Left colon (tissue), 2 donors: Measurements from ENCODE around the gene IQGAP2. TPM values are rescaled to one million over a fixed set of nuclear protein-coding genes. Genes with fewer than 3 reads are reported as not detected.
A peak's percentile ranks its signal among the peaks of the same experiment; 100 is the strongest.
"Not testable (repeated sequence)": the region's sequence is repeated elsewhere in the genome, so short reads cannot be mapped to it uniquely, and the experiment has no call there.

ENCODE experiments used
- ATAC-seq: fragments of 200-7000 bp; cut with Tn5 transposase; one replicate; pipeline ENCODE4 v1.9.1; 2020; ENCODE audit warnings: mild to moderate bottlenecking, moderate library complexity
- DNase-seq, 2 donors: peaks; one replicate each; pipeline ENCODE4 v3.0.0-alpha.2; 2020
- intact Hi-C, 2 donors: fragments of 100-400 bp; cut with DNase I in 1 of 2; cut with micrococcal nuclease in 1 of 2; formaldehyde crosslinking; loops; one replicate each; pipeline versions ENCODE4 v1.11.2 to v1.14.0; 2022; cut with DNase I, micrococcal nuclease
- total RNA-seq, 2 donors: library from RNA; stranded (reverse); fragmentation: NEBNext Ultra II Directional; extraction: Animal tissue kit (Norgen Biotek cat#: 25700); gene quantifications; one replicate each; pipeline ENCODE4 v1.2.1, GENCODE V29; 2021
- donor health status: DM: no; HTN: no; CAD: no.
- donor health status: DM: yes; HTN: yes; CAD: no.

IQGAP2 gene
- total RNA-seq, 2 donors from 2014 or later, result 104 to 123 TPM

GRCh38 chr5:76728965-76729364 lies 325.9 kb downstream of the IQGAP2 start:
- intact Hi-C loops, result loop anchor here in 1 of 2 donors (10.0 kb wide), 1 partner anchor 46 kb away; no protein-coding TSS in a partner anchor
- DNase-seq, result no peak
- ATAC-seq, result peak; percentile 51

GRCh38 chr5:76729373-76730290 lies 326.5 kb downstream of the IQGAP2 start:
- DNase-seq (no peak), ATAC-seq (peak; percentile 77)
- intact Hi-C loops, result loop anchor here in 1 of 2 donors (10.0 kb wide), 1 partner anchor 45 kb away; no protein-coding TSS in a partner anchor

- ATAC-seq, result no peak
- intact Hi-C loops, result no loop called here
- no peak for DNase-seq
These were observed 329.4 kb downstream of the IQGAP2 start for GRCh38 chr5:76732405-76733048.

GRCh38 chr5:76733049-76733417 lies 329.9 kb downstream of the IQGAP2 start:
- DNase-seq, result peak in 1 of 2 donors; percentile 31
- intact Hi-C loops, result no loop called here
- no peak for ATAC-seq

- DNase-seq, result no peak
- no peak for ATAC-seq
- intact Hi-C loops, result no loop called here
These were observed 332.9 kb downstream of the IQGAP2 start for GRCh38 chr5:76735762-76736545.

- DNase-seq, result no peak
- intact Hi-C loops, result no loop called here
- ATAC-seq, result no peak
These were observed 333.8 kb downstream of the IQGAP2 start for GRCh38 chr5:76736679-76737556.

GRCh38 chr5:76737846-76738245 lies 334.8 kb downstream of the IQGAP2 start:
- no peak for DNase-seq

GRCh38 chr5:76741506-76741905 lies 338.4 kb downstream of the IQGAP2 start:
- intact Hi-C loops, ATAC-seq: not testable (repeated sequence)

More at GRCh38 chr5:76737846-76738245, 334.8 kb downstream of the IQGAP2 start:
- intact Hi-C loops, result no loop called here
- ATAC-seq, result no peak

GRCh38 chr5:76742583-76742982 lies 339.5 kb downstream of the IQGAP2 start:
- no peak for DNase-seq
- intact Hi-C loops, result no loop called here
- ATAC-seq, result no peak

More at GRCh38 chr5:76741506-76741905, 338.4 kb downstream of the IQGAP2 start:
- not testable (repeated sequence) for DNase-seq

- ATAC-seq (no peak), DNase-seq (no peak)
- intact Hi-C loops, result no loop called here
These were observed 341.5 kb downstream of the IQGAP2 start for GRCh38 chr5:76744632-76745031.

GRCh38 chr5:76745670-76746069 lies 342.6 kb downstream of the IQGAP2 start:
- intact Hi-C loops, result no loop called here
- ATAC-seq (no peak), DNase-seq (no peak)

- intact Hi-C loops, result no loop called here
- ATAC-seq, result no peak
- no peak for DNase-seq
These were observed 343.6 kb downstream of the IQGAP2 start for GRCh38 chr5:76746677-76747076.

GRCh38 chr5:76747706-76748105 lies 344.6 kb downstream of the IQGAP2 start:
- no peak for ATAC-seq
- intact Hi-C loops, result no loop called here

GRCh38 chr5:76751291-76751690 lies 348.2 kb downstream of the IQGAP2 start:
- intact Hi-C loops, result no loop called here
- ATAC-seq (no peak), DNase-seq (no peak)

More at GRCh38 chr5:76747706-76748105, 344.6 kb downstream of the IQGAP2 start:
- no peak for DNase-seq

- intact Hi-C loops, result no loop called here
- no peak for ATAC-seq
- no peak for DNase-seq
These were observed 351.6 kb downstream of the IQGAP2 start for GRCh38 chr5:76754668-76755078.

GRCh38 chr5:76755779-76756637 lies 352.9 kb downstream of the IQGAP2 start:
- intact Hi-C loops, result no loop called here
- DNase-seq (no peak), ATAC-seq (no peak)

GRCh38 chr5:76757049-76757448 lies 354.0 kb downstream of the IQGAP2 start:
- ATAC-seq (no peak), DNase-seq (no peak)
- intact Hi-C loops, result no loop called here
